OCI-LY1 (cell line): ENCODE results near the gene SOWAHB.

Source experiments
- H2AFZ ChIP-seq: fragments of 200-600 bp; sonication (generic), shearing (Covaris generic); 2 replicates; pipeline ENCODE4 v1.6.0; 2014; ENCODE audit warnings: antibody characterized with exemption, mild to moderate bottlenecking, low read length
- H3F3A ChIP-seq: fragments of 200-600 bp; sonication (generic), shearing (Covaris generic); 2 replicates; pipeline ENCODE4 v1.6.0; 2014; ENCODE audit warnings: mild to moderate bottlenecking, antibody characterized with exemption, low read length, moderate library complexity; ENCODE audit not compliant: insufficient read depth
- H3K27ac ChIP-seq: fragments of 200-600 bp; sonication (generic); 2 replicates; pipeline ENCODE4 v1.5.1; 2014; ENCODE audit warnings: low read length, mixed run types, mild to moderate bottlenecking, low read depth; ENCODE audit not compliant: poor library complexity, severe bottlenecking
- H3K27me3 ChIP-seq: fragments of 200-600 bp; sonication (generic); 2 replicates; pipeline ENCODE4 v1.6.0; 2014; ENCODE audit warnings: antibody characterized with exemption, mild to moderate bottlenecking, low read length, moderate library complexity; ENCODE audit not compliant: insufficient read depth
- H3K36me3 ChIP-seq: fragments of 200-600 bp; sonication (generic); 2 replicates; pipeline ENCODE4 v1.6.1; 2014; ENCODE audit warnings: mild to moderate bottlenecking, antibody characterized with exemption, low read length, moderate library complexity, mixed read lengths; ENCODE audit not compliant: insufficient read depth
- H3K4me1 ChIP-seq: fragments of 200-600 bp; sonication (generic); 2 replicates; pipeline ENCODE4 v1.5.1; 2014; ENCODE audit warnings: mild to moderate bottlenecking, low read length, moderate library complexity; ENCODE audit not compliant: insufficient read depth, severe bottlenecking
- H3K4me2 ChIP-seq: fragments of 200-600 bp; sonication (generic), shearing (Covaris generic); 2 replicates; pipeline ENCODE4 v1.6.1; 2014; ENCODE audit warnings: low read length
- H3K4me3 ChIP-seq: fragments of 200-600 bp; sonication (generic); 2 replicates; pipeline ENCODE4 v1.5.1; 2014; ENCODE audit warnings: low read length, low read depth, mild to moderate bottlenecking, mixed read lengths; ENCODE audit not compliant: poor library complexity, severe bottlenecking
- H3K79me2 ChIP-seq: fragments of 200-600 bp; shearing (Covaris generic); 2 replicates; pipeline ENCODE4 v1.6.1; 2016; ENCODE audit warnings: mixed run types, low read length, mixed read lengths; ENCODE audit not compliant: insufficient read depth
- H3K9ac ChIP-seq: fragments of 200-600 bp; sonication (generic), shearing (Covaris generic); 2 replicates; pipeline ENCODE4 v1.6.1; 2014; ENCODE audit warnings: mild to moderate bottlenecking, low read length, mixed read lengths
- H3K9me2 ChIP-seq: fragments of 200-600 bp; sonication (generic), shearing (Covaris generic); 2 replicates; pipeline ENCODE4 v1.6.1; 2014; ENCODE audit warnings: low read depth, mild to moderate bottlenecking, low read length, mixed read lengths
- H3K9me3 ChIP-seq: fragments of 200-600 bp; shearing (Covaris generic); 2 replicates; pipeline ENCODE4 v1.6.1; 2014; ENCODE audit warnings: low read length, mixed read lengths
- H4K20me1 ChIP-seq: fragments of 200-600 bp; sonication (generic), shearing (Covaris generic); 2 replicates; pipeline ENCODE4 v1.6.0; 2016; ENCODE audit warnings: mild to moderate bottlenecking, low read length; ENCODE audit not compliant: insufficient read depth
- EZH2 ChIP-seq: fragments of 200-600 bp; sonication (generic), shearing (Covaris generic); IDR thresholded peaks from 2 replicates; pipeline ENCODE4 v1.8.0; 2017; ENCODE audit warnings: borderline replicate concordance, mixed run types, mild to moderate bottlenecking, antibody characterized with exemption, low read length, moderate library complexity, mixed read lengths
- TF ChIP-seq, protein P1 (sequence below): fragments of 200-600 bp; sonication (generic), shearing (Covaris generic); IDR thresholded peaks from 2 replicates; pipeline ENCODE4 v1.5.1; 2017; ENCODE audit warnings: mild to moderate bottlenecking, antibody characterized with exemption, low read length, moderate library complexity, mixed read lengths

Gene SOWAHB

DNA sequence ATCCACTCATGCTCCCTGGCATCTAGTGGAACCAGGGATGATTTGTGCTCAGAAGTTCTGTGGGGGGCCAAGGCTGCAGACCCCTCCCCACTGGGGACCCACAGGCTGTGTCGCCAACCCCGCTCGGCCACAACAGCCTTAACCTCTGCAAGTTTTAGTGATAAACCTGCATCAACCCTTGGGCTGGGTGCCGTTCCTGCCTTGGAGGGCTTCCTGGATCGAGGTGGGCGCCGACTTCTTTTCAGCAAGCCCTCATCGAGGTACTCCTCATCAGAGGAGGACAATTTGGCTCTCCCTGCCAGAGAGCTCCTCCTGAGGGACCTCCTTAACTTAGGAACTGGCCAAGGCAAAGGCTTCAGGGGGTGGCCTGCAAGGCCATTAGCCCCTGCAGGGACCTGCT is 1.9 kb downstream of the SOWAHB start:
- no peaks in the 10 kb centered on the region for H3K36me3 ChIP-seq
- H3K9ac ChIP-seq = no peak overlapping the region
- no peak for TF ChIP-seq EZH2
- TF ChIP-seq, protein P1, sequence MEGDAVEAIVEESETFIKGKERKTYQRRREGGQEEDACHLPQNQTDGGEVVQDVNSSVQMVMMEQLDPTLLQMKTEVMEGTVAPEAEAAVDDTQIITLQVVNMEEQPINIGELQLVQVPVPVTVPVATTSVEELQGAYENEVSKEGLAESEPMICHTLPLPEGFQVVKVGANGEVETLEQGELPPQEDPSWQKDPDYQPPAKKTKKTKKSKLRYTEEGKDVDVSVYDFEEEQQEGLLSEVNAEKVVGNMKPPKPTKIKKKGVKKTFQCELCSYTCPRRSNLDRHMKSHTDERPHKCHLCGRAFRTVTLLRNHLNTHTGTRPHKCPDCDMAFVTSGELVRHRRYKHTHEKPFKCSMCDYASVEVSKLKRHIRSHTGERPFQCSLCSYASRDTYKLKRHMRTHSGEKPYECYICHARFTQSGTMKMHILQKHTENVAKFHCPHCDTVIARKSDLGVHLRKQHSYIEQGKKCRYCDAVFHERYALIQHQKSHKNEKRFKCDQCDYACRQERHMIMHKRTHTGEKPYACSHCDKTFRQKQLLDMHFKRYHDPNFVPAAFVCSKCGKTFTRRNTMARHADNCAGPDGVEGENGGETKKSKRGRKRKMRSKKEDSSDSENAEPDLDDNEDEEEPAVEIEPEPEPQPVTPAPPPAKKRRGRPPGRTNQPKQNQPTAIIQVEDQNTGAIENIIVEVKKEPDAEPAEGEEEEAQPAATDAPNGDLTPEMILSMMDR = no peak
- H3K79me2 ChIP-seq = no peaks in the 10 kb centered on the region
- 0 out of 2 replicates have a peak, but pooled peaks cover 3% of the 10 kb centered on the region for H3K27me3 ChIP-seq
- H3K9me2 ChIP-seq = no peaks in the 10 kb centered on the region
- H3K27ac ChIP-seq = no peak overlapping the region
- no peaks in the 10 kb centered on the region for H3K4me1 ChIP-seq
- no peak overlapping the region for H3K4me2 ChIP-seq
- H3K9me3 ChIP-seq = no peaks in the 10 kb centered on the region
- H3F3A ChIP-seq = no peaks in the 10 kb centered on the region
- H3K4me3 ChIP-seq = no peak overlapping the region
- H2AFZ ChIP-seq = no peak overlapping the region
- no peaks in the 10 kb centered on the region for H4K20me1 ChIP-seq

DNA sequence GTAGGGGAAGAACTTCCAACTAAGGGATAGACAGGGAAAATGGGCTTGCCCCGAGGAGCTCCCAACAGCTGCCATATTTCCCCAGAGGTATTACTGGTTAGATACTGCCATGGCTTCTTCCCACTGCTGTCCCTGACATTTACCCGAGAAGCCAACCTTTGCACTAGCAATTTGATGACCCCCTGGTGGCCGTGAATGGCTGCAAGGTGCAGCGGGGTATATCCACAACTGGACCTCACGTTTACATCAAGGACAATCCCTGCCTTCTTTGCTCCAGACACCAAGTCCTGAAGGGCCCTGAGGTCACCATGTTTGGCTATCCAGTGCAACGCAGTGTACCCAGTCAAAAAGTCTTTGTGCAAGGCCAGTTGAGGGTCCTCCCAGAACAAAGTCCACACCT is 2.3 kb downstream of the SOWAHB start:
- H3K4me3 ChIP-seq = no peak overlapping the region
- 0 out of 2 replicates have a peak, but pooled peaks cover 3% of the 10 kb centered on the region for H3K27me3 ChIP-seq
- H3K4me1 ChIP-seq = no peaks in the 10 kb centered on the region
- H3K9ac ChIP-seq = no peak overlapping the region
- no peak for TF ChIP-seq EZH2
- TF ChIP-seq, protein P1 = no peak
- H3K36me3 ChIP-seq = no peaks in the 10 kb centered on the region
- H3K9me2 ChIP-seq = no peaks in the 10 kb centered on the region
- no peaks in the 10 kb centered on the region for H3F3A ChIP-seq
- H3K27ac ChIP-seq = no peak overlapping the region
- H3K79me2 ChIP-seq = no peaks in the 10 kb centered on the region
- H2AFZ ChIP-seq = no peak overlapping the region
- H3K9me3 ChIP-seq = no peaks in the 10 kb centered on the region
- no peaks in the 10 kb centered on the region for H4K20me1 ChIP-seq
- H3K4me2 ChIP-seq = no peak overlapping the region

DNA sequence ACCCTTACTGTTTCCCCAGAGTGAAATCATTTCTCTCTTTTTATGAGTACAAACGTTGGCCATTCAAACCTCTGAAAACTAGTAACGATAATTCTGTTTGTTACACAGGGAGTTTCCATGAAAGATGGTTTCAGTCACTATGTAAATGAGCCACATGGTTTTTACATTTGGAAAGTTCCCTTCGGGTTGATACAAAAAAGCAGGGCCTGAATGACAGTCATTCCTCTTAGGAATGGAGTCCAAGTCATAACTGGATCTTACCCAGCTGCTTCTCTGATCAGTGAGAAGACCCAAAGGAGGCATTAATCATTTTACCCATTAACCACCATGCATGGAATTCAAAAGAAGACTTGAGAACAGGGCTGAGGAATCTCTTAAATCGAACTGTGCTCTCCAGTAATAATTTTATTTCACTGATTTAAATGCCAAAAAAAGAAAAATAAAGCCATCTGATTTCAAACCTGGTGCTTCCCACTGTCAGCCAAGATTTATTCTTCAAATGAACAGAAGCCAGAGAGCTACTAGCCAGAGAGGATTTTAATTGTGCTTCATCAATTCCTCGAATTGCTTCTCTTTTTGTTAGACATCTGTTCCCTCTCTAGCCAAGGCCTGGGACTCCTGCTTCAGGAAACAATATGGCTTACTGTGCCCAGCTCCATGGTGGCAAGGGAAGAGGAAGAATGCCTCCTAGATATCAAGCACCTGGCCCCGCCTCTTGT is 3.2 kb downstream of the SOWAHB start:
- no peak overlapping the region for H3K4me2 ChIP-seq
- no peaks in the 10 kb centered on the region for H3K9me3 ChIP-seq
- no peaks in the 10 kb centered on the region for H3K79me2 ChIP-seq
- H2AFZ ChIP-seq = no peak overlapping the region
- no peak overlapping the region for H3K27ac ChIP-seq
- H3K36me3 ChIP-seq = no peaks in the 10 kb centered on the region
- no peaks in the 10 kb centered on the region for H3K9me2 ChIP-seq
- H3K4me1 ChIP-seq = no peaks in the 10 kb centered on the region
- H3K9ac ChIP-seq = no peak overlapping the region
- no peak overlapping the region for H3K4me3 ChIP-seq
- no peaks in the 10 kb centered on the region for H3F3A ChIP-seq
- no peak for TF ChIP-seq EZH2
- TF ChIP-seq, protein P1 = no peak
- 0 out of 2 replicates have a peak, but pooled peaks cover 3% of the 10 kb centered on the region for H3K27me3 ChIP-seq
- H4K20me1 ChIP-seq = no peaks in the 10 kb centered on the region
